WTC11 (cell line): ENCODE measurements around the gene C5AR1. TPM values are rescaled to one million over a fixed set of nuclear protein-coding genes. Genes with fewer than 3 reads are reported as not detected.
"Not testable (repeated sequence)": the region's sequence is repeated elsewhere in the genome, so short reads cannot be mapped to it uniquely, and the experiment has no call there.

ENCODE experiments used
- ATAC-seq: fragments of 200-7000 bp; cut with Tn5 transposase; 2 replicates; pipeline ENCODE4 v1.10.0; 2021; ENCODE audit warnings: mild to moderate bottlenecking, moderate library complexity
- CTCF ChIA-PET: fragments of 300-600 bp; sonication (Branson Sonifier 250); formaldehyde crosslinking; loops from one replicate; lab custom pipeline; 2021; ENCODE audit warnings: antibody characterized with exemption; lab: Charles Lee
- POLR2A ChIA-PET: fragments of 350-600 bp; sonication (Branson Sonifier 250); formaldehyde crosslinking; loops from one replicate; lab custom pipeline; 2021; ENCODE audit warnings: antibody characterized with exemption; lab: Charles Lee
- DNase-seq: peaks from one replicate; pipeline ENCODE4 v3.0.0; 2021; ENCODE audit warnings: low spot score
- H3K27ac Mint-ChIP-seq: 2 replicates; pipeline ENCODE4 v1.8.0; 2021; ENCODE audit warnings: mixed read lengths
- H3K27me3 Mint-ChIP-seq: 2 replicates; pipeline ENCODE4 v1.8.0; 2021; ENCODE audit warnings: low read depth, mild to moderate bottlenecking, moderate library complexity, mixed read lengths
- H3K36me3 Mint-ChIP-seq: 2 replicates; pipeline ENCODE4 v1.8.0; 2021; ENCODE audit warnings: mixed read lengths
- H3K4me1 Mint-ChIP-seq: 2 replicates; pipeline ENCODE4 v1.8.0; 2022; ENCODE audit warnings: mixed read lengths
- H3K4me3 Mint-ChIP-seq: 2 replicates; pipeline ENCODE4 v1.8.0; 2021; ENCODE audit warnings: mild to moderate bottlenecking, moderate library complexity, mixed read lengths
- H3K9me3 Mint-ChIP-seq: 2 replicates; pipeline ENCODE4 v1.8.0; 2021; ENCODE audit warnings: mixed read lengths
- CBFB ChIP-seq: sonication (generic); formaldehyde crosslinking; IDR thresholded peaks from 2 replicates; pipeline ENCODE4 v1.8.1; 2022; ENCODE audit warnings: mild to moderate bottlenecking, low read depth, missing genetic modification reagents
- CREB1 ChIP-seq: sonication (generic); formaldehyde crosslinking; IDR thresholded peaks from 2 replicates; pipeline ENCODE4 v1.8.0; 2023; ENCODE audit warnings: mild to moderate bottlenecking, missing genetic modification reagents
- E2F5 ChIP-seq: sonication (generic); formaldehyde crosslinking; IDR thresholded peaks from 2 replicates; pipeline ENCODE4 v1.8.1; 2022; ENCODE audit warnings: mild to moderate bottlenecking, moderate library complexity, missing genetic modification reagents
- ESRRA ChIP-seq: sonication (generic); formaldehyde crosslinking; IDR thresholded peaks from 2 replicates; pipeline ENCODE4 v1.8.1; 2022; ENCODE audit warnings: mild to moderate bottlenecking, missing genetic modification reagents, borderline replicate concordance
- FOXJ3 ChIP-seq: sonication (generic); formaldehyde crosslinking; IDR thresholded peaks from 2 replicates; pipeline ENCODE4 v1.9.0; 2021; ENCODE audit warnings: missing genetic modification reagents, mild to moderate bottlenecking, borderline replicate concordance
- FOXP1 ChIP-seq: sonication (generic); formaldehyde crosslinking; IDR thresholded peaks from 2 replicates; pipeline ENCODE4 v1.8.0; 2022; ENCODE audit warnings: missing genetic modification reagents, mild to moderate bottlenecking, moderate library complexity, borderline replicate concordance
- GTF2I ChIP-seq: fragments of 250-450 bp; sonication (Bioruptor Pico); conservative IDR thresholded peaks from 2 replicates; pipeline ENCODE4 v1.4.0; 2021; ENCODE audit warnings: mild to moderate bottlenecking
- JUN ChIP-seq: sonication (generic); formaldehyde crosslinking; IDR thresholded peaks from 2 replicates; pipeline ENCODE4 v1.8.0; 2023; ENCODE audit warnings: mild to moderate bottlenecking, missing genetic modification reagents
- MAX ChIP-seq: sonication (generic); formaldehyde crosslinking; IDR thresholded peaks from 2 replicates; pipeline ENCODE4 v1.8.0; 2022; ENCODE audit warnings: mild to moderate bottlenecking, missing genetic modification reagents
- MXD4 ChIP-seq: fragments of 250-450 bp; sonication (Bioruptor Pico); IDR thresholded peaks from 2 replicates; pipeline ENCODE4 v1.8.0; 2021; ENCODE audit warnings: mild to moderate bottlenecking, moderate library complexity, borderline replicate concordance
- NFE2L1 ChIP-seq: sonication (generic); formaldehyde crosslinking; IDR thresholded peaks from 2 replicates; pipeline ENCODE4 v1.8.1; 2023; ENCODE audit warnings: missing genetic modification reagents
- SMAD3 ChIP-seq: sonication (generic); formaldehyde crosslinking; IDR thresholded peaks from 2 replicates; pipeline ENCODE4 v1.8.0; 2022; ENCODE audit warnings: missing genetic modification reagents, mild to moderate bottlenecking, borderline replicate concordance
- SOX15 ChIP-seq: fragments of 250-450 bp; sonication (Bioruptor Pico); IDR thresholded peaks from 2 replicates; pipeline ENCODE4 v1.9.0; 2021; ENCODE audit warnings: mild to moderate bottlenecking
- TCF7 ChIP-seq: sonication (generic); formaldehyde crosslinking; IDR thresholded peaks from 2 replicates; pipeline ENCODE4 v1.8.0; 2022; ENCODE audit warnings: mild to moderate bottlenecking, low read depth, missing genetic modification reagents, moderate library complexity
- TEAD1 ChIP-seq: sonication (generic); formaldehyde crosslinking; IDR thresholded peaks from 2 replicates; pipeline ENCODE4 v1.8.0; 2022; ENCODE audit warnings: mild to moderate bottlenecking, missing genetic modification reagents
- ZNF232 ChIP-seq: sonication (generic); formaldehyde crosslinking; IDR thresholded peaks from 2 replicates; pipeline ENCODE4 v1.8.0; 2022; ENCODE audit warnings: mild to moderate bottlenecking, missing genetic modification reagents
- ZNF416 ChIP-seq: fragments of 250-450 bp; sonication (Bioruptor Pico); IDR thresholded peaks from 2 replicates; pipeline ENCODE4 v1.9.0; 2021; ENCODE audit warnings: mild to moderate bottlenecking, inconsistent platforms
- ZNF425 ChIP-seq: fragments of 250-450 bp; sonication (Bioruptor Pico); conservative IDR thresholded peaks from 2 replicates; pipeline ENCODE4 v1.9.0; 2021; ENCODE audit warnings: mild to moderate bottlenecking
- total RNA-seq: library from RNA; stranded (reverse); gene quantifications from 3 replicates; pipeline ENCODE4 v1.2.3, GENCODE V29; 2021
- TF ChIP-seq, protein P1 (sequence below): fragments of 250-450 bp; sonication (Bioruptor Pico); IDR thresholded peaks from 2 replicates; pipeline ENCODE4 v1.9.0; 2021; ENCODE audit warnings: mild to moderate bottlenecking
- TF ChIP-seq, protein P2 (sequence below): sonication (generic); formaldehyde crosslinking; IDR thresholded peaks from 2 replicates; pipeline ENCODE4 v1.8.0; 2022; ENCODE audit warnings: mild to moderate bottlenecking, missing genetic modification reagents
- TF ChIP-seq, protein P3 (sequence below): sonication (generic); formaldehyde crosslinking; IDR thresholded peaks from 2 replicates; pipeline ENCODE4 v1.8.1; 2023; ENCODE audit warnings: mild to moderate bottlenecking, missing genetic modification reagents, moderate library complexity
- TF ChIP-seq, protein P4 (sequence below): sonication (generic); formaldehyde crosslinking; IDR thresholded peaks from 2 replicates; pipeline ENCODE4 v1.8.1; 2023; ENCODE audit warnings: mild to moderate bottlenecking, missing genetic modification reagents, moderate library complexity
- TF ChIP-seq, protein P5 (sequence below): sonication (generic); formaldehyde crosslinking; IDR thresholded peaks from 2 replicates; pipeline ENCODE4 v1.8.1; 2023; ENCODE audit warnings: mild to moderate bottlenecking, missing genetic modification reagents, borderline replicate concordance

C5AR1 gene
- total RNA-seq, 1 experiment from 2014 or later: 0.28 TPM

DNA sequence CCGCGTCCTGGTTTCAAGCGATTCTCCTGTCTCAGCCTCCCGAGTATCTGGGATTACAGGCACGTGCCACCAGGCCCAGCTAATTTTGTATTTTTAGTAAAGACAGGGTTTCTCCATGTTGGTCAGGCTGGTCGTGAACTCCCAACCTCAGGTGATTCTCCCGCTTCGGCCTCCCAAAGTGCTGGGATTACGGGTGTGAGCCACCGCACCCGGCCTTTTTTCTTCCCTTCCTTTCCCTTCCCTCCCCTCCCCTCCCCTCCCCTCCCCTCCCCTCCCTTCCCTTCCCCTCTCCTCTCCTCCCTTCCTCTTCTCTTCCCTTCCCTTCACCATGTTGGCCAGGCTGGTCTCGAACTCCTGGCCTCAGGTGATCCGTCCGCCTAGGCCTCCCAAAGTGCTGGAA, 8.8 kb upstream of the C5AR1 start:
- H3K36me3 Mint-ChIP-seq, H3K27ac Mint-ChIP-seq, H3K9me3 Mint-ChIP-seq, H3K4me3 Mint-ChIP-seq, POLR2A ChIA-PET, ATAC-seq, H3K4me1 Mint-ChIP-seq, DNase-seq, H3K27me3 Mint-ChIP-seq: not testable (repeated sequence)
- CTCF ChIA-PET: interaction anchor here (0.6 to 1.2 kb wide), 2 partner anchors 14 to 48 kb away, joined by 3 to 8 read pairs; partner anchors contain the start of gene DHX34

GRCh38 chr19:47302249-47302648, 7.4 kb upstream of the C5AR1 start:
- no peak for DNase-seq
- POLR2A ChIA-PET: no interaction called here
- Mint-ChIP-seq H3K27me3 (peaks cover 11% of the 10 kb centered on the region), H3K4me3 (no peak overlapping the region), H3K9me3 (no peaks in the 10 kb centered on the region), H3K27ac (no peak overlapping the region), H3K4me1 (peaks cover 2% of the 10 kb centered on the region), H3K36me3 (no peaks in the 10 kb centered on the region)
- CTCF ChIA-PET: interaction anchor here (0.9 kb wide), 1 partner anchor 47 kb away, joined by 3 read pairs; the partner anchor contains the start of gene DHX34
- ATAC-seq: no peak
- TF ChIP-seq MXD4 (CRISPR knock-in tag): no peak
- TF ChIP-seq ESRRA (CRISPR knock-in tag): no peak
- no peak for TF ChIP-seq E2F5 (CRISPR knock-in tag)
- TF ChIP-seq, protein P1, sequence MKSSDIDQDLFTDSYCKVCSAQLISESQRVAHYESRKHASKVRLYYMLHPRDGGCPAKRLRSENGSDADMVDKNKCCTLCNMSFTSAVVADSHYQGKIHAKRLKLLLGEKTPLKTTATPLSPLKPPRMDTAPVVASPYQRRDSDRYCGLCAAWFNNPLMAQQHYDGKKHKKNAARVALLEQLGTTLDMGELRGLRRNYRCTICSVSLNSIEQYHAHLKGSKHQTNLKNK (CRISPR knock-in tag): no peak
- TF ChIP-seq ZNF425: no peak
- TF ChIP-seq CBFB (CRISPR knock-in tag): no peak
- TF ChIP-seq, protein P2, sequence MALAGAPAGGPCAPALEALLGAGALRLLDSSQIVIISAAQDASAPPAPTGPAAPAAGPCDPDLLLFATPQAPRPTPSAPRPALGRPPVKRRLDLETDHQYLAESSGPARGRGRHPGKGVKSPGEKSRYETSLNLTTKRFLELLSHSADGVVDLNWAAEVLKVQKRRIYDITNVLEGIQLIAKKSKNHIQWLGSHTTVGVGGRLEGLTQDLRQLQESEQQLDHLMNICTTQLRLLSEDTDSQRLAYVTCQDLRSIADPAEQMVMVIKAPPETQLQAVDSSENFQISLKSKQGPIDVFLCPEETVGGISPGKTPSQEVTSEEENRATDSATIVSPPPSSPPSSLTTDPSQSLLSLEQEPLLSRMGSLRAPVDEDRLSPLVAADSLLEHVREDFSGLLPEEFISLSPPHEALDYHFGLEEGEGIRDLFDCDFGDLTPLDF (CRISPR knock-in tag): no peak
- TF ChIP-seq, protein P3, sequence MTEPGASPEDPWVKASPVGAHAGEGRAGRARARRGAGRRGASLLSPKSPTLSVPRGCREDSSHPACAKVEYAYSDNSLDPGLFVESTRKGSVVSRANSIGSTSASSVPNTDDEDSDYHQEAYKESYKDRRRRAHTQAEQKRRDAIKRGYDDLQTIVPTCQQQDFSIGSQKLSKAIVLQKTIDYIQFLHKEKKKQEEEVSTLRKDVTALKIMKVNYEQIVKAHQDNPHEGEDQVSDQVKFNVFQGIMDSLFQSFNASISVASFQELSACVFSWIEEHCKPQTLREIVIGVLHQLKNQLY: no peak
- TF ChIP-seq TCF7 (CRISPR knock-in tag): no peak
- no peak for TF ChIP-seq GTF2I (CRISPR knock-in tag)
- no peak for TF ChIP-seq MAX (CRISPR knock-in tag)
- TF ChIP-seq NFE2L1 (CRISPR knock-in tag): no peak
- no peak for TF ChIP-seq SOX15 (CRISPR knock-in tag)
- no peak for TF ChIP-seq ZNF232 (CRISPR knock-in tag)
- no peak for TF ChIP-seq SMAD3 (CRISPR knock-in tag)
- TF ChIP-seq JUN: no peak
- TF ChIP-seq CREB1: no peak

- ChIA-PET POLR2A (no interaction called here), CTCF (interaction anchor here (0.7 to 2.5 kb wide), 2 partner anchors 41 to 45 kb away, joined by 3 to 16 read pairs; partner anchors contain the start of gene DHX34)
- peaks cover 2% of the 10 kb centered on the region for H3K4me1 Mint-ChIP-seq
- no peaks in the 10 kb centered on the region for H3K36me3 Mint-ChIP-seq
- H3K27me3 Mint-ChIP-seq: peaks cover 11% of the 10 kb centered on the region
- H3K9me3 Mint-ChIP-seq: no peaks in the 10 kb centered on the region
- H3K27ac Mint-ChIP-seq: no peak overlapping the region
- no peak for ATAC-seq
- no peak for DNase-seq
- H3K4me3 Mint-ChIP-seq: no peak overlapping the region
- TF ChIP-seq, protein P4, sequence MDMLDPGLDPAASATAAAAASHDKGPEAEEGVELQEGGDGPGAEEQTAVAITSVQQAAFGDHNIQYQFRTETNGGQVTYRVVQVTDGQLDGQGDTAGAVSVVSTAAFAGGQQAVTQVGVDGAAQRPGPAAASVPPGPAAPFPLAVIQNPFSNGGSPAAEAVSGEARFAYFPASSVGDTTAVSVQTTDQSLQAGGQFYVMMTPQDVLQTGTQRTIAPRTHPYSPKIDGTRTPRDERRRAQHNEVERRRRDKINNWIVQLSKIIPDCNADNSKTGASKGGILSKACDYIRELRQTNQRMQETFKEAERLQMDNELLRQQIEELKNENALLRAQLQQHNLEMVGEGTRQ (CRISPR knock-in tag): no peak
- TF ChIP-seq FOXJ3 (CRISPR knock-in tag): no peak
- TF ChIP-seq FOXP1 (CRISPR knock-in tag): no peak
- TF ChIP-seq ZNF416 (CRISPR knock-in tag): no peak
- no peak for TF ChIP-seq SOX15 (CRISPR knock-in tag)
- TF ChIP-seq, protein P5, sequence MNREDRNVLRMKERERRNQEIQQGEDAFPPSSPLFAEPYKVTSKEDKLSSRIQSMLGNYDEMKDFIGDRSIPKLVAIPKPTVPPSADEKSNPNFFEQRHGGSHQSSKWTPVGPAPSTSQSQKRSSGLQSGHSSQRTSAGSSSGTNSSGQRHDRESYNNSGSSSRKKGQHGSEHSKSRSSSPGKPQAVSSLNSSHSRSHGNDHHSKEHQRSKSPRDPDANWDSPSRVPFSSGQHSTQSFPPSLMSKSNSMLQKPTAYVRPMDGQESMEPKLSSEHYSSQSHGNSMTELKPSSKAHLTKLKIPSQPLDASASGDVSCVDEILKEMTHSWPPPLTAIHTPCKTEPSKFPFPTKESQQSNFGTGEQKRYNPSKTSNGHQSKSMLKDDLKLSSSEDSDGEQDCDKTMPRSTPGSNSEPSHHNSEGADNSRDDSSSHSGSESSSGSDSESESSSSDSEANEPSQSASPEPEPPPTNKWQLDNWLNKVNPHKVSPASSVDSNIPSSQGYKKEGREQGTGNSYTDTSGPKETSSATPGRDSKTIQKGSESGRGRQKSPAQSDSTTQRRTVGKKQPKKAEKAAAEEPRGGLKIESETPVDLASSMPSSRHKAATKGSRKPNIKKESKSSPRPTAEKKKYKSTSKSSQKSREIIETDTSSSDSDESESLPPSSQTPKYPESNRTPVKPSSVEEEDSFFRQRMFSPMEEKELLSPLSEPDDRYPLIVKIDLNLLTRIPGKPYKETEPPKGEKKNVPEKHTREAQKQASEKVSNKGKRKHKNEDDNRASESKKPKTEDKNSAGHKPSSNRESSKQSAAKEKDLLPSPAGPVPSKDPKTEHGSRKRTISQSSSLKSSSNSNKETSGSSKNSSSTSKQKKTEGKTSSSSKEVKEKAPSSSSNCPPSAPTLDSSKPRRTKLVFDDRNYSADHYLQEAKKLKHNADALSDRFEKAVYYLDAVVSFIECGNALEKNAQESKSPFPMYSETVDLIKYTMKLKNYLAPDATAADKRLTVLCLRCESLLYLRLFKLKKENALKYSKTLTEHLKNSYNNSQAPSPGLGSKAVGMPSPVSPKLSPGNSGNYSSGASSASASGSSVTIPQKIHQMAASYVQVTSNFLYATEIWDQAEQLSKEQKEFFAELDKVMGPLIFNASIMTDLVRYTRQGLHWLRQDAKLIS (CRISPR knock-in tag): no peak
- no peak for TF ChIP-seq SMAD3 (CRISPR knock-in tag)
- TF ChIP-seq TEAD1: no peak
- no peak for TF ChIP-seq NFE2L1 (CRISPR knock-in tag)
These were observed 5.7 kb upstream of the C5AR1 start for GRCh38 chr19:47303966-47304365.
